GM13977 (cell line): Measurements from ENCODE around the gene PRSS50.
A peak's percentile ranks its signal among the peaks of the same experiment; 100 is the strongest.

Experiments used
- DNase-seq: peaks from one replicate; pipeline ENCODE4 v3.0.0; 2012; ENCODE audit warnings: low spot score
- CTCF ChIP-seq: IDR thresholded peaks from 2 replicates; pipeline ENCODE4 v1.5.1; 2012; ENCODE audit warnings: mild to moderate bottlenecking, control low read depth; ENCODE audit not compliant: insufficient read depth; ENCODE audit errors: extremely low read depth, missing control alignments
- in situ Hi-C: fragments of 300-500 bp; cut with MboI; formaldehyde crosslinking; loops from one replicate; pipeline ENCODE4 v1.12.0; 2022; ENCODE audit warnings: low sequenced_read_pairs, low pct_unique_long_range_greater_than_20kb, mixed read lengths, inconsistent platforms; ENCODE audit not compliant: unreplicated experiment

The PRSS50 gene

GRCh38 chr3:46699676-46700523 is 17.8 kb downstream of the PRSS50 start:
- in situ Hi-C loops: no loop called here
- no peak for DNase-seq

GRCh38 chr3:46695962-46696894 is 21.4 kb downstream of the PRSS50 start:
- TF ChIP-seq CTCF: no peak
- no peak for DNase-seq
- in situ Hi-C loops: no loop called here

More at GRCh38 chr3:46699676-46700523, 17.8 kb downstream of the PRSS50 start:
- no peak for TF ChIP-seq CTCF

GRCh38 chr3:46695177-46695961 is 22.3 kb downstream of the PRSS50 start:
- peak; percentile 59 for DNase-seq
- peak; percentile 54 for TF ChIP-seq CTCF
- in situ Hi-C loops: no loop called here

GRCh38 chr3:46694520-46694919 is 23.1 kb downstream of the PRSS50 start:
- DNase-seq: no peak
- no peak for TF ChIP-seq CTCF
- in situ Hi-C loops: no loop called here

GRCh38 chr3:46693892-46694226 is 23.8 kb downstream of the PRSS50 start:
- in situ Hi-C loops: no loop called here
- TF ChIP-seq CTCF: no peak
- peak; percentile 49 for DNase-seq

- no peak for TF ChIP-seq CTCF
- in situ Hi-C loops: no loop called here
- peak; percentile 81 for DNase-seq
Observed at GRCh38 chr3:46693038-46693891, 24.4 kb downstream of the PRSS50 start, which contains the start of gene ALS2CL. Gene ALS2CL, minus strand, starts transcription at chr3:46693679. Its CDS starts 4,239 bp downstream, at chr3:46689440.
